ENCODE results near the gene RARA.

DNA sequence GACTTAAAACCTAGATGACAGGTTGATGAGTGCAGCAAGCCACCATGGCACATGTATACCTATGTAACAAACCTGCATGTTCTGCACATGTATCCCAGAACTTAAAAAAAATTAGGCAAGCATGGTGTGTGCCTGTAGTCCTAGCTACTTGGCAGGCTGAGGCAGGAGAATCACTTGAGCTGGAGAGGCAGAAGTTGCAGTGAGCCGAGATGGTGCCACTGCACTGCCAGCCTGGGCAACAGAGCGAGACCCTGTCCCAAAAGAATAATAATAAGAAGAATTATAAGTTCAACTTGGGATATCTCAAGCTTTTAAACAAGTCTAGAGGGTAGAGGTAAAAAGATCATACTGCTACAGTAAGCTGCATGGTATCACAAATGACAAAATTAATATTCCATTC is 11.5 kb upstream of the RARA start:
- TF ChIP-seq, protein P1, sequence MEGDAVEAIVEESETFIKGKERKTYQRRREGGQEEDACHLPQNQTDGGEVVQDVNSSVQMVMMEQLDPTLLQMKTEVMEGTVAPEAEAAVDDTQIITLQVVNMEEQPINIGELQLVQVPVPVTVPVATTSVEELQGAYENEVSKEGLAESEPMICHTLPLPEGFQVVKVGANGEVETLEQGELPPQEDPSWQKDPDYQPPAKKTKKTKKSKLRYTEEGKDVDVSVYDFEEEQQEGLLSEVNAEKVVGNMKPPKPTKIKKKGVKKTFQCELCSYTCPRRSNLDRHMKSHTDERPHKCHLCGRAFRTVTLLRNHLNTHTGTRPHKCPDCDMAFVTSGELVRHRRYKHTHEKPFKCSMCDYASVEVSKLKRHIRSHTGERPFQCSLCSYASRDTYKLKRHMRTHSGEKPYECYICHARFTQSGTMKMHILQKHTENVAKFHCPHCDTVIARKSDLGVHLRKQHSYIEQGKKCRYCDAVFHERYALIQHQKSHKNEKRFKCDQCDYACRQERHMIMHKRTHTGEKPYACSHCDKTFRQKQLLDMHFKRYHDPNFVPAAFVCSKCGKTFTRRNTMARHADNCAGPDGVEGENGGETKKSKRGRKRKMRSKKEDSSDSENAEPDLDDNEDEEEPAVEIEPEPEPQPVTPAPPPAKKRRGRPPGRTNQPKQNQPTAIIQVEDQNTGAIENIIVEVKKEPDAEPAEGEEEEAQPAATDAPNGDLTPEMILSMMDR (IDR thresholded peaks at IDR 0.05), result no peak
- TF ChIP-seq POLR2A (IDR thresholded peaks at IDR 0.05), result no peak

Data from right lobe of liver (tissue), 4 donors.